ENCODE measurements around the gene VLDLR.

VLDLR gene

GRCh38 chr9:2693056-2693455, 71.5 kb downstream of the VLDLR start:
- TF ChIP-seq TAF1 (IDR thresholded peaks at IDR 0.05; ENCODE audit: borderline replicate concordance, insufficient read depth, low read length) (no peak), REST (IDR thresholded peaks at IDR 0.05; ENCODE audit: insufficient read depth in 1 of 2, low read depth in 2 of 2, low read length in 2 of 2) (no peak), FOXP2 (optimal IDR thresholded peaks at IDR 0.05; ENCODE audit: borderline replicate concordance, extremely low read depth, extremely low read length, insufficient read depth) (no peak), POLR2AphosphoS5 (IDR thresholded peaks at IDR 0.05; ENCODE audit: low read depth, low read length) (no peak), SIN3A (IDR thresholded peaks at IDR 0.05; ENCODE audit: borderline replicate concordance, insufficient read depth, low read length) (no peak)

GRCh38 chr9:2697492-2697891, 75.9 kb downstream of the VLDLR start:
- TF ChIP-seq FOXP2 (optimal IDR thresholded peaks at IDR 0.05; ENCODE audit: borderline replicate concordance, extremely low read depth, extremely low read length, insufficient read depth) (no peak), TAF1 (IDR thresholded peaks at IDR 0.05; ENCODE audit: borderline replicate concordance, insufficient read depth, low read length) (no peak)

GRCh38 chr9:2700398-2700797, 78.8 kb downstream of the VLDLR start:
- TF ChIP-seq TAF1 (IDR thresholded peaks at IDR 0.05; ENCODE audit: borderline replicate concordance, insufficient read depth, low read length) = no peak
- no peak for TF ChIP-seq REST (IDR thresholded peaks at IDR 0.05; ENCODE audit: insufficient read depth in 1 of 2, low read depth in 2 of 2, low read length in 2 of 2)
- TF ChIP-seq FOXP2 (optimal IDR thresholded peaks at IDR 0.05; ENCODE audit: borderline replicate concordance, extremely low read depth, extremely low read length, insufficient read depth) = no peak

- TF ChIP-seq REST (IDR thresholded peaks at IDR 0.05; ENCODE audit: insufficient read depth in 1 of 2, low read depth in 2 of 2, low read length in 2 of 2) = no peak
- no peak for TF ChIP-seq POLR2AphosphoS5 (IDR thresholded peaks at IDR 0.05; ENCODE audit: low read depth, low read length)
- no peak for TF ChIP-seq FOXP2 (optimal IDR thresholded peaks at IDR 0.05; ENCODE audit: borderline replicate concordance, extremely low read depth, extremely low read length, insufficient read depth)
- TF ChIP-seq TAF1 (IDR thresholded peaks at IDR 0.05; ENCODE audit: borderline replicate concordance, insufficient read depth, low read length) = no peak
- TF ChIP-seq SIN3A (IDR thresholded peaks at IDR 0.05; ENCODE audit: borderline replicate concordance, insufficient read depth, low read length) = no peak
These were observed 79.4 kb downstream of the VLDLR start for GRCh38 chr9:2700909-2701550.

DNA sequence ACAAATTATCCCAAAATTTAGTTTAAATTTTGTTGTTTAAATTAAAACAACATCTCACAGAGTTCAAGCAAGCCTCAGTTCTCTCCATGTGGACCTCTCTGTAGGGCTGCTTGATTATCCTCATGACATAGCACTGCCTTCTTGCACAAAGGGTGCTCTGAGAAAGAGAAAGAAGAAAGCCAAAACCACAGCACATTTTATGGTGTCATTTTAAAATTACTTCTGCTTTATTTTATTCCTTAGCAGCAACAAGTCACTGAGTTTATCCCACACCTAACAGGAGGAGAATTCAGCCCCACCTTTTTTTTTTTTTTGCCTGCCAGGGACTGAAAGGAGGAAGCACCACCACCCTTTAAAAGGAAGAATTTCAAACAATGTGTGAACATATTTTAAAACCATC, 82.9 kb downstream of the VLDLR start:
- TF ChIP-seq SIN3A (IDR thresholded peaks at IDR 0.05; ENCODE audit: borderline replicate concordance, insufficient read depth, low read length) (no peak), FOXP2 (optimal IDR thresholded peaks at IDR 0.05; ENCODE audit: borderline replicate concordance, extremely low read depth, extremely low read length, insufficient read depth) (no peak), POLR2AphosphoS5 (IDR thresholded peaks at IDR 0.05; ENCODE audit: low read depth, low read length) (no peak), TAF1 (IDR thresholded peaks at IDR 0.05; ENCODE audit: borderline replicate concordance, insufficient read depth, low read length) (no peak), REST (IDR thresholded peaks at IDR 0.05; ENCODE audit: insufficient read depth in 1 of 2, low read depth in 2 of 2, low read length in 2 of 2) (no peak)
